HepG2 (cell line): ENCODE data around the gene XRCC3.

Experiments used
- CEBPZ ChIP-seq: IDR thresholded peaks from 2 replicates; pipeline ENCODE4 v1.6.1; 2012; ENCODE audit warnings: low read length, improper control_type of control experiment
- ZKSCAN1 ChIP-seq: fragments of 150-350 bp; IDR thresholded peaks from 2 replicates; pipeline ENCODE4 v1.6.1; 2014; ENCODE audit warnings: low read length
- ZNF430 ChIP-seq: sonication (generic); formaldehyde crosslinking; IDR thresholded peaks from 2 replicates; pipeline ENCODE4 v1.9.0; 2021; ENCODE audit warnings: mild to moderate bottlenecking, missing genetic modification reagents
- ZNF737 ChIP-seq: sonication (generic); formaldehyde crosslinking; IDR thresholded peaks from 2 replicates; pipeline ENCODE4 v1.5.0; 2020; ENCODE audit warnings: missing genetic modification reagents, mild to moderate bottlenecking, borderline replicate concordance

GRCh38 chr14:103671911-103672310, 43.3 kb downstream of the XRCC3 start:
- TF ChIP-seq ZNF430 (no peak), CEBPZ (no peak), ZNF737 (CRISPR knock-in tag) (no peak), ZKSCAN1 (no peak)
